ENCODE data around the gene TERT. TPM values are rescaled to one million over a fixed set of nuclear protein-coding genes. Genes with fewer than 3 reads are reported as not detected.

TERT gene
- total RNA-seq, 1 experiment from 2014 or later, result 2.3 TPM

- no peak for TF ChIP-seq CTCF (IDR thresholded peaks at IDR 0.05; ENCODE audit: unreplicated experiment)
- intact Hi-C loops (cut with micrococcal nuclease; ENCODE audit: unreplicated experiment), result no loop called here
- BruUV-seq (replicated peaks), result no TSS peak
- Mint-ChIP-seq H3K9me3 (ENCODE audit: low read depth, unreplicated experiment) (no peaks in the 10 kb centered on the region), H3K4me3 (ENCODE audit: low read depth, unreplicated experiment) (no peak overlapping the region), H3K4me1 (ENCODE audit: low read depth, unreplicated experiment) (no peaks in the 10 kb centered on the region), H3K27ac (ENCODE audit: unreplicated experiment) (no peak overlapping the region), H3K27me3 (ENCODE audit: unreplicated experiment) (peaks cover 46% of the 10 kb centered on the region), H3K36me3 (ENCODE audit: insufficient read depth, unreplicated experiment) (peaks cover 5% of the 10 kb centered on the region)
- no peak for DNase-seq
- CTCF ChIA-PET, result no interaction called here
Observed at GRCh38 chr5:1259806-1260480, 34.9 kb downstream of the TERT start.

GRCh38 chr5:1257841-1258240, 37.0 kb downstream of the TERT start:
- CTCF ChIA-PET, result no interaction called here
- H3K27ac Mint-ChIP-seq (ENCODE audit: unreplicated experiment), result no peak overlapping the region
- H3K4me1 Mint-ChIP-seq (ENCODE audit: low read depth, unreplicated experiment), result no peaks in the 10 kb centered on the region
- no TSS peak for BruUV-seq (replicated peaks)
- H3K9me3 Mint-ChIP-seq (ENCODE audit: low read depth, unreplicated experiment), result no peaks in the 10 kb centered on the region
- no peak overlapping the region for H3K4me3 Mint-ChIP-seq (ENCODE audit: low read depth, unreplicated experiment)
- peaks cover 48% of the 10 kb centered on the region for H3K27me3 Mint-ChIP-seq (ENCODE audit: unreplicated experiment)
- DNase-seq, result no peak
- TF ChIP-seq CTCF (IDR thresholded peaks at IDR 0.05; ENCODE audit: unreplicated experiment), result no peak
- intact Hi-C loops (cut with micrococcal nuclease; ENCODE audit: unreplicated experiment), result no loop called here
- peaks cover 5% of the 10 kb centered on the region for H3K36me3 Mint-ChIP-seq (ENCODE audit: insufficient read depth, unreplicated experiment)

GRCh38 chr5:1257363-1257762, 37.5 kb downstream of the TERT start:
- no peaks in the 10 kb centered on the region for H3K9me3 Mint-ChIP-seq (ENCODE audit: low read depth, unreplicated experiment)
- peaks cover 5% of the 10 kb centered on the region for H3K36me3 Mint-ChIP-seq (ENCODE audit: insufficient read depth, unreplicated experiment)
- no peaks in the 10 kb centered on the region for H3K4me1 Mint-ChIP-seq (ENCODE audit: low read depth, unreplicated experiment)
- CTCF ChIA-PET, result no interaction called here
- peaks cover 48% of the 10 kb centered on the region for H3K27me3 Mint-ChIP-seq (ENCODE audit: unreplicated experiment)
- no peak for TF ChIP-seq CTCF (IDR thresholded peaks at IDR 0.05; ENCODE audit: unreplicated experiment)
- intact Hi-C loops (cut with micrococcal nuclease; ENCODE audit: unreplicated experiment), result no loop called here
- no peak overlapping the region for H3K4me3 Mint-ChIP-seq (ENCODE audit: low read depth, unreplicated experiment)
- no TSS peak for BruUV-seq (replicated peaks)
- no peak overlapping the region for H3K27ac Mint-ChIP-seq (ENCODE audit: unreplicated experiment)
- no peak for DNase-seq

- BruUV-seq (replicated peaks), result no TSS peak
- H3K36me3 Mint-ChIP-seq (ENCODE audit: insufficient read depth, unreplicated experiment), result peaks cover 5% of the 10 kb centered on the region
- intact Hi-C loops (cut with micrococcal nuclease; ENCODE audit: unreplicated experiment), result no loop called here
- DNase-seq, result no peak
- CTCF ChIA-PET, result no interaction called here
- TF ChIP-seq CTCF (IDR thresholded peaks at IDR 0.05; ENCODE audit: unreplicated experiment), result no peak
- H3K27ac Mint-ChIP-seq (ENCODE audit: unreplicated experiment), result no peak overlapping the region
- no peak overlapping the region for H3K4me3 Mint-ChIP-seq (ENCODE audit: low read depth, unreplicated experiment)
- no peaks in the 10 kb centered on the region for H3K4me1 Mint-ChIP-seq (ENCODE audit: low read depth, unreplicated experiment)
- no peaks in the 10 kb centered on the region for H3K9me3 Mint-ChIP-seq (ENCODE audit: low read depth, unreplicated experiment)
- peaks cover 48% of the 10 kb centered on the region for H3K27me3 Mint-ChIP-seq (ENCODE audit: unreplicated experiment)
Observed at GRCh38 chr5:1256776-1257175, 38.1 kb downstream of the TERT start.
